ENCODE measurements around the gene MAGEB17.

DNA sequence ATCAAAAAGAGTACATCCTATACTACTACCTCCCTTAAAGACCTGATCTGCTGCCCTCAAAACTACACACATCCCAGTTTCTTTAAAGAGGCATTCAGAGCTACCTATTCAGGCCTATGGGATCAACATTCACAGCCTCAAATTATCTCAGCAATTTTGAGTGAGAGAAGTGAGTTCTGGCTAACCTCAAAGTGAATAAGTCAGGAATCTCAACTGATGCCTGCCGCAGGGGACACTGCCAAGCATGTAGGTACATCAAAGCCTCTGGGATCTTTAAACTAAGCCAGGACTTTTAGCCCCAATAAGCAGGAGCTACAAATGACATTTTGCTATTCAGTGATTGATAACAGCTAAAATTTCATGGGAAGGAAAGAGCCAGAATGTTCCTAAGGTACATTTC, 32.3 kb upstream of the MAGEB17 start:
- TF ChIP-seq, protein P1, sequence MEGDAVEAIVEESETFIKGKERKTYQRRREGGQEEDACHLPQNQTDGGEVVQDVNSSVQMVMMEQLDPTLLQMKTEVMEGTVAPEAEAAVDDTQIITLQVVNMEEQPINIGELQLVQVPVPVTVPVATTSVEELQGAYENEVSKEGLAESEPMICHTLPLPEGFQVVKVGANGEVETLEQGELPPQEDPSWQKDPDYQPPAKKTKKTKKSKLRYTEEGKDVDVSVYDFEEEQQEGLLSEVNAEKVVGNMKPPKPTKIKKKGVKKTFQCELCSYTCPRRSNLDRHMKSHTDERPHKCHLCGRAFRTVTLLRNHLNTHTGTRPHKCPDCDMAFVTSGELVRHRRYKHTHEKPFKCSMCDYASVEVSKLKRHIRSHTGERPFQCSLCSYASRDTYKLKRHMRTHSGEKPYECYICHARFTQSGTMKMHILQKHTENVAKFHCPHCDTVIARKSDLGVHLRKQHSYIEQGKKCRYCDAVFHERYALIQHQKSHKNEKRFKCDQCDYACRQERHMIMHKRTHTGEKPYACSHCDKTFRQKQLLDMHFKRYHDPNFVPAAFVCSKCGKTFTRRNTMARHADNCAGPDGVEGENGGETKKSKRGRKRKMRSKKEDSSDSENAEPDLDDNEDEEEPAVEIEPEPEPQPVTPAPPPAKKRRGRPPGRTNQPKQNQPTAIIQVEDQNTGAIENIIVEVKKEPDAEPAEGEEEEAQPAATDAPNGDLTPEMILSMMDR (IDR thresholded peaks at IDR 0.05) = no peak
- TF ChIP-seq EP300 (IDR thresholded peaks at IDR 0.05) (no peak), POLR2A (IDR thresholded peaks at IDR 0.05) (no peak)

Data from sigmoid colon (tissue), 4 donors.